Naive thymus-derived CD4-positive, alpha-beta T cell (primary cell): Measurements from ENCODE around the gene E2F6. TPM values are rescaled to one million over a fixed set of nuclear protein-coding genes. Genes with fewer than 3 reads are reported as not detected.

ENCODE experiments used
- ATAC-seq: fragments of 150-1000 bp; cut with Tn5 transposase; 2 replicates; pipeline ENCODE4 v1.10.0; 2021; ENCODE audit warnings: mild to moderate bottlenecking, moderate library complexity
- CTCF ChIA-PET: fragments of 350-600 bp; sonication (Branson Sonifier 250); formaldehyde crosslinking; loops from one replicate; lab custom pipeline; 2021; ENCODE audit warnings: antibody characterized with exemption; lab: Charles Lee
- POLR2A ChIA-PET: fragments of 350-600 bp; sonication (Branson Sonifier 250); formaldehyde crosslinking; loops from one replicate; lab custom pipeline; 2021; ENCODE audit warnings: antibody characterized with exemption, inconsistent platforms; lab: Charles Lee
- DNase-seq, 9 donors: peaks; one replicate each; pipeline versions ENCODE4 v3.0.0 to v3.0.0-alpha.2; 2020 to 2022; ENCODE audit warnings: mixed read lengths in 1 of 9
- H3K27ac ChIP-seq: one replicate; pipeline ENCODE4 v1.7.0; 2013; ENCODE audit warnings: mild to moderate bottlenecking, low read depth, low read length, moderate library complexity
- H3K27me3 ChIP-seq, 2 donors: one replicate each; pipeline ENCODE4 v1.7.0; 2013; ENCODE audit warnings: low read length in 2 of 2, mild to moderate bottlenecking in 2 of 2, moderate library complexity in 2 of 2; ENCODE audit not compliant: control insufficient read depth in 2 of 2, insufficient read depth in 2 of 2
- H3K36me3 ChIP-seq, 3 experiments: 1 replicate in 2 of 3; 2 replicates in 1 of 3; pipeline ENCODE4 v1.7.0; 2013; ENCODE audit warnings: low read length in 3 of 3, mild to moderate bottlenecking in 3 of 3, moderate library complexity in 1 of 3; ENCODE audit not compliant: insufficient read depth in 3 of 3, control insufficient read depth in 2 of 3
- H3K4me1 ChIP-seq, 2 donors: one replicate each; pipeline ENCODE4 v1.7.0; 2013; ENCODE audit warnings: low read length in 2 of 2, mild to moderate bottlenecking in 2 of 2, moderate library complexity in 1 of 2; ENCODE audit not compliant: control insufficient read depth in 2 of 2, insufficient read depth in 2 of 2
- H3K4me3 ChIP-seq: 2 replicates; pipeline ENCODE4 v1.7.0; 2013; ENCODE audit warnings: mild to moderate bottlenecking, low read length
- H3K9me3 ChIP-seq, 3 experiments: 1 replicate in 2 of 3; 2 replicates in 1 of 3; pipeline ENCODE4 v1.7.0; 2013; ENCODE audit warnings: low read length in 3 of 3; ENCODE audit not compliant: control insufficient read depth in 2 of 3
- H3K27ac Mint-ChIP-seq, 9 donors: one replicate each; pipeline ENCODE4 v1.8.0; 2020 to 2022; ENCODE audit warnings: mixed read lengths in 9 of 9, mild to moderate bottlenecking in 8 of 9, moderate library complexity in 5 of 9, inconsistent platforms in 2 of 9
- H3K27me3 Mint-ChIP-seq, 5 donors: one replicate each; pipeline ENCODE4 v1.8.0; 2021 to 2022; ENCODE audit warnings: mixed read lengths in 5 of 5, mild to moderate bottlenecking in 1 of 5
- H3K36me3 Mint-ChIP-seq, 5 donors: one replicate each; pipeline ENCODE4 v1.8.0; 2020 to 2022; ENCODE audit warnings: mixed read lengths in 5 of 5, mild to moderate bottlenecking in 3 of 5, inconsistent platforms in 1 of 5
- H3K4me1 Mint-ChIP-seq, 7 donors: one replicate each; pipeline ENCODE4 v1.8.0; 2020 to 2022; ENCODE audit warnings: mixed read lengths in 7 of 7, mild to moderate bottlenecking in 3 of 7, inconsistent platforms in 1 of 7
- H3K4me3 Mint-ChIP-seq, 10 donors: one replicate each; pipeline ENCODE4 v1.8.0; 2020 to 2022; ENCODE audit warnings: mild to moderate bottlenecking in 10 of 10, mixed read lengths in 10 of 10, moderate library complexity in 6 of 10, inconsistent platforms in 2 of 10
- H3K9me3 Mint-ChIP-seq, 11 donors: one replicate each; pipeline ENCODE4 v1.8.0; 2020 to 2022; ENCODE audit warnings: mixed read lengths in 11 of 11, mild to moderate bottlenecking in 4 of 11, inconsistent platforms in 1 of 11, moderate library complexity in 1 of 11
- intact Hi-C, 2 donors: fragments of 100-400 bp; cut with micrococcal nuclease; formaldehyde crosslinking; loops; one replicate each; pipeline ENCODE4 v1.15.1; 2023
- polyA plus RNA-seq, 2 donors: library from polyadenylated mRNA; unstranded; fragments of 300-500 nt; fragmentation: Illumina TruSeq; gene quantifications; one replicate each; pipeline ENCODE4 v1.2.3, GENCODE V29; 2021
- total RNA-seq, 6 experiments: library from RNA in 5 of 6; stranded (reverse) in 5 of 6; gene quantifications; 1 replicate in 5 of 6; 2 replicates in 1 of 6; pipeline ENCODE4 v1.2.3 and lab custom pipeline; 2021 to 2026

E2F6 gene
- total and polyA plus RNA-seq, 7 experiments from 2014 or later, result 3.1 to 11.6 (median 6.7) TPM

GRCh38 chr2:11454824-11455223 lies 11.1 kb downstream of the E2F6 start:
- DNase-seq, result no peak
- POLR2A ChIA-PET, result no interaction called here
- Mint-ChIP-seq H3K36me3 (peaks cover 0 to 21% (median 4%) of the 10 kb centered on the region in 5 donors), H3K9me3 (no peaks in the 10 kb centered on the region), H3K27ac (no peak overlapping the region), H3K27me3 (no peaks in the 10 kb centered on the region), H3K4me3 (no peak overlapping the region), H3K4me1 (peaks cover 12 to 39% (median 32%) of the 10 kb centered on the region in 7 donors)
- Histone ChIP-seq H3K9me3 (no peaks in the 10 kb centered on the region), H3K4me1 (no peaks in the 10 kb centered on the region), H3K4me3 (no peak overlapping the region), H3K36me3 (peaks cover 0 to 34% (median 8%) of the 10 kb centered on the region in 3 experiments), H3K27ac (no peak overlapping the region), H3K27me3 (no peaks in the 10 kb centered on the region)
- intact Hi-C loops, result no loop called here
- no peak for ATAC-seq
- CTCF ChIA-PET, result no interaction called here

DNA sequence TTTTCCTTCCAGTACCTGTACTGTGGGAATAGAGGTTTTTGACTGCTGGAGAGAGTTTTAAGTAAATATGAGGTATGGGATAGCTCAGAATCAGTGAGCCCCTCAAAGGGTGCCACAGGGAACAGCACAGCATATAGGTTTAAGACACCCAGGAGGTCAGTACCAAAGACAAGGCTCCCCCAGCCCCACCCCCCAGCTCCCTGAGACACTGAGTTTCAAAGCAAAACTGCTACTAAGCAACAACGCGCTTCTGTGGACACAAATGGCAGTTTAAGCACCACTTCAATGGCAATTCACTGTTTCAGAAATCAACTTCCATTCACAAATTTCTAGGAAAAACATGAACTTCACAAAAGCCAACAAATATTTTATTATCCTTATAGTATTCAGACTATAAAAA lies 15.2 kb downstream of the E2F6 start:
- ATAC-seq (no peak), DNase-seq (no peak)
- no peak overlapping the region for H3K4me3 ChIP-seq
- H3K9me3 ChIP-seq, result no peaks in the 10 kb centered on the region
- no peak overlapping the region for H3K4me3 Mint-ChIP-seq
- H3K36me3 Mint-ChIP-seq, result peaks cover 0 to 27% (median 7%) of the 10 kb centered on the region in 5 donors
- H3K9me3 Mint-ChIP-seq, result no peaks in the 10 kb centered on the region
- H3K4me1 Mint-ChIP-seq, result peaks cover 2 to 5% (median 3%) of the 10 kb centered on the region in 7 donors
- ChIA-PET POLR2A (no interaction called here), CTCF (interaction anchor here (0.7 to 5.1 kb wide), 2 partner anchors 320 to 659 kb away, joined by 3 to 44 read pairs; a partner anchor contains a TSS)
- intact Hi-C loops, result no loop called here
- H3K27me3 ChIP-seq, result no peaks in the 10 kb centered on the region
- H3K4me1 ChIP-seq, result no peaks in the 10 kb centered on the region
- H3K27me3 Mint-ChIP-seq, result no peaks in the 10 kb centered on the region
- H3K27ac ChIP-seq, result no peak overlapping the region
- H3K36me3 ChIP-seq, result peaks cover 0 to 45% (median 8%) of the 10 kb centered on the region in 3 experiments
- peak overlapping the region in 4 of 9 donors; percentile 38 to 64 (median 54) for H3K27ac Mint-ChIP-seq

GRCh38 chr2:11446733-11447248 lies 19.2 kb downstream of the E2F6 start:
- no peaks in the 10 kb centered on the region for H3K4me1 Mint-ChIP-seq
- Histone ChIP-seq H3K36me3 (peaks cover 0 to 27% (median 0%) of the 10 kb centered on the region in 3 experiments), H3K9me3 (no peaks in the 10 kb centered on the region), H3K4me3 (no peak overlapping the region), H3K4me1 (no peaks in the 10 kb centered on the region), H3K27ac (no peak overlapping the region), H3K27me3 (no peaks in the 10 kb centered on the region)
- peak overlapping the region in 2 of 9 donors; percentile 17 to 52 for H3K27ac Mint-ChIP-seq
- peak; percentile 16 to 65 (median 54) for DNase-seq
- peak; percentile 83 for ATAC-seq
- ChIA-PET CTCF (interaction anchor here (0.7 to 5.1 kb wide), 5 partner anchors 15 to 1038 kb away, joined by 3 to 44 read pairs (median 4); a partner anchor contains a TSS), POLR2A (no interaction called here)
- H3K9me3 Mint-ChIP-seq, result peaks cover 0 to 14% (median 0%) of the 10 kb centered on the region in 11 donors
- peaks cover 7 to 40% (median 32%) of the 10 kb centered on the region in 5 donors for H3K36me3 Mint-ChIP-seq
- intact Hi-C loops, result loop anchor here (1.0 kb wide), 4 partner anchors 212 to 614 kb away; no protein-coding TSS in a partner anchor
- no peaks in the 10 kb centered on the region for H3K27me3 Mint-ChIP-seq
- H3K4me3 Mint-ChIP-seq, result no peak overlapping the region

- Histone ChIP-seq H3K4me3 (no peak overlapping the region), H3K36me3 (peaks cover 0 to 18% (median 0%) of the 10 kb centered on the region in 3 experiments), H3K27me3 (no peaks in the 10 kb centered on the region), H3K4me1 (no peaks in the 10 kb centered on the region), H3K9me3 (no peaks in the 10 kb centered on the region), H3K27ac (no peak overlapping the region)
- H3K9me3 Mint-ChIP-seq, result peaks cover 0 to 18% (median 0%) of the 10 kb centered on the region in 11 donors
- peak overlapping the region in 1 of 9 donors; percentile 37 for H3K27ac Mint-ChIP-seq
- CTCF ChIA-PET, result interaction anchor here (0.9 kb wide), 1 partner anchor 312 kb away, joined by 3 read pairs; a partner anchor contains a TSS
- ATAC-seq (no peak), DNase-seq (no peak)
- H3K27me3 Mint-ChIP-seq, result no peaks in the 10 kb centered on the region
- intact Hi-C loops, result no loop called here
- POLR2A ChIA-PET, result no interaction called here
- H3K4me3 Mint-ChIP-seq, result no peak overlapping the region
- H3K4me1 Mint-ChIP-seq, result no peaks in the 10 kb centered on the region
- H3K36me3 Mint-ChIP-seq, result peaks cover 11 to 45% (median 36%) of the 10 kb centered on the region in 5 donors
Observed at GRCh38 chr2:11444737-11445136, 21.2 kb downstream of the E2F6 start.

DNA sequence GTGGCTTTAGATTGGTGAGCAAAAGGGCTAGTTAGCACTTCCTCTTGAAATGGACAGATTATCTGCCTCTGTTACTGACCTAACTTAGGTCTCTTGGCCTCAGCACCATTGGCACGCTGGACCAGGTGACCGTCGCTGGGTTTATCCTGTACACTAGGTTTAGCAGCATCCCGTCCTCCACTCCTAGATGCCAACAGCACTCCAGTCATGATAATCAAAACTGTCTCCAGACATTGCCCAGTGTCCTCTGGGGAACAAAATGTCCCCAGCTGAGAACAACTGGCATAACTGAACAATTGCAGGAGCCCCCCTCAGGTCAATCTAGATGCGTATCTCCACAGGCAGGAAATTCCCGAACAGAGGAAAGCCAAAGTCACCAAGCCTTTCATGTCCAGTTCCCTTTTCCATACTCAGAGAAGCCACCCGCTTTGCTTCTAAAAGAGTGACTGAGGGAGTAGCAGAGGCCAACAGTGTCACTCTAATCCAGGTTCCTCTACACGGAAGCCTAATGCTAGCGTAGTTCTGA lies 27.3 kb downstream of the E2F6 start:
- no peak overlapping the region for H3K27ac Mint-ChIP-seq
- Histone ChIP-seq H3K4me1 (no peaks in the 10 kb centered on the region), H3K4me3 (no peak overlapping the region), H3K27ac (no peak overlapping the region), H3K36me3 (no peaks in the 10 kb centered on the region), H3K9me3 (no peaks in the 10 kb centered on the region), H3K27me3 (no peaks in the 10 kb centered on the region)
- H3K4me1 Mint-ChIP-seq, result no peaks in the 10 kb centered on the region
- POLR2A ChIA-PET, result no interaction called here
- DNase-seq, result no peak
- no peak for ATAC-seq
- peaks cover 7 to 28% (median 25%) of the 10 kb centered on the region in 5 donors for H3K36me3 Mint-ChIP-seq
- no peak overlapping the region for H3K4me3 Mint-ChIP-seq
- no peaks in the 10 kb centered on the region for H3K27me3 Mint-ChIP-seq
- intact Hi-C loops, result no loop called here
- CTCF ChIA-PET, result no interaction called here
- H3K9me3 Mint-ChIP-seq, result peaks cover 0 to 13% (median 0%) of the 10 kb centered on the region in 11 donors

- Mint-ChIP-seq H3K27ac (no peak overlapping the region), H3K4me3 (no peak overlapping the region), H3K9me3 (peaks cover 0 to 7% (median 0%) of the 10 kb centered on the region in 11 donors), H3K36me3 (peaks cover 6 to 21% (median 19%) of the 10 kb centered on the region in 5 donors), H3K4me1 (no peaks in the 10 kb centered on the region), H3K27me3 (no peaks in the 10 kb centered on the region)
- Histone ChIP-seq H3K36me3 (no peaks in the 10 kb centered on the region), H3K4me1 (no peaks in the 10 kb centered on the region), H3K4me3 (no peak overlapping the region), H3K9me3 (no peaks in the 10 kb centered on the region), H3K27me3 (no peaks in the 10 kb centered on the region), H3K27ac (no peak overlapping the region)
- POLR2A ChIA-PET, result no interaction called here
- ATAC-seq, result no peak
- CTCF ChIA-PET, result no interaction called here
- no peak for DNase-seq
- intact Hi-C loops, result no loop called here
Observed at GRCh38 chr2:11437602-11438001, 28.4 kb downstream of the E2F6 start.
